HEK293 (cell line): ENCODE data around the gene LIPN.

Experiments used
- KLF16 ChIP-seq: fragments of 450-650 bp; formaldehyde crosslinking; IDR thresholded peaks from 2 replicates; pipeline ENCODE4 v1.5.1; 2017; ENCODE audit warnings: missing biosample characterization, missing genetic modification characterization
- ZNF433 ChIP-seq: fragments of 450-650 bp; formaldehyde crosslinking; IDR thresholded peaks from 2 replicates; pipeline ENCODE4 v1.5.1; 2016; ENCODE audit warnings: missing biosample characterization, missing genetic modification characterization, low read depth
- ZNF473 ChIP-seq: fragments of 450-650 bp; formaldehyde crosslinking; IDR thresholded peaks from 2 replicates; pipeline ENCODE4 v1.5.1; 2017; ENCODE audit warnings: missing biosample characterization, missing genetic modification characterization
- ZNF768 ChIP-seq: fragments of 450-650 bp; formaldehyde crosslinking; IDR thresholded peaks from 2 replicates; pipeline ENCODE4 v1.5.1; 2018; ENCODE audit warnings: missing biosample characterization, mild to moderate bottlenecking, missing genetic modification characterization

The LIPN gene

DNA sequence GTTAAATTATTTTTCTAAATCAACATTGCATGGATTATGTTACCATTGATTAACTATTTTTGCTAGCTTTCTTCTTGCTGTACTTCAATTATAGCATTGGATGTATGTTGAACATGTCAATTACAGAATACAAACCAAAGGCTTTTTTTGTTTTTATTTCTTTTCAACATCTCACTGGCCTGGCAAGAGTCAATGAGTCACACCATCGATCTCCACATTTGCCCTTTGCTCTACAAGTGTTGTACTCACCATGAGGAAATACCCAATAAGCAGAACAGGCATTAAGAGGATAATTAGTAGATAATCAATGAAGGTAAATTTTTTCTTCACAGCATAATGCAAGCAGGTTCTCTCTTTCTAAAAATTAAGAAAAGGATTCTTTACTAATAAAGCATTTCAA is 68.5 kb downstream of the LIPN start (continued):
- TF ChIP-seq ZNF473 (no peak), KLF16 (tag by site-specific recombination) (no peak), ZNF768 (tag by site-specific recombination) (no peak), ZNF433 (tag by site-specific recombination) (no peak)
